GM18508 (cell line): ENCODE measurements around the gene RSPH10B2.
"Not testable (repeated sequence)": the region's sequence is repeated elsewhere in the genome, so short reads cannot be mapped to it uniquely, and the experiment has no call there.

ENCODE experiments used
- ATAC-seq: cut with Tn5 transposase; IDR thresholded peaks from one replicate; pipeline ENCODE4 v1.9.1; 2021; ENCODE audit warnings: moderate number of reproducible peaks; ENCODE audit not compliant: insufficient read depth, unreplicated experiment

Gene RSPH10B2

GRCh38 chr7:6781581-6781980 lies 27.7 kb downstream of the RSPH10B2 start:
- ATAC-seq, result not testable (repeated sequence)

GRCh38 chr7:6789353-6789752 lies 35.5 kb downstream of the RSPH10B2 start:
- ATAC-seq, result not testable (repeated sequence)

GRCh38 chr7:6792113-6792872 lies 38.4 kb downstream of the RSPH10B2 start:
- ATAC-seq, result not testable (repeated sequence)

- ATAC-seq, result not testable (repeated sequence)
These were observed 40.4 kb downstream of the RSPH10B2 start for GRCh38 chr7:6794276-6794675.

- not testable (repeated sequence) for ATAC-seq
These were observed 43.3 kb downstream of the RSPH10B2 start for GRCh38 chr7:6797218-6797617.

- not testable (repeated sequence) for ATAC-seq
These were observed 44.1 kb downstream of the RSPH10B2 start for GRCh38 chr7:6798047-6798446.

- not testable (repeated sequence) for ATAC-seq
These were observed 46.0 kb downstream of the RSPH10B2 start for GRCh38 chr7:6799887-6800286.

GRCh38 chr7:6800331-6800730 lies 46.4 kb downstream of the RSPH10B2 start:
- ATAC-seq, result not testable (repeated sequence)

- ATAC-seq, result not testable (repeated sequence)
These were observed 53.6 kb downstream of the RSPH10B2 start for GRCh38 chr7:6807393-6807918.

- not testable (repeated sequence) for ATAC-seq
These were observed 54.1 kb downstream of the RSPH10B2 start for GRCh38 chr7:6807959-6808358.

GRCh38 chr7:6813011-6813410 lies 59.1 kb downstream of the RSPH10B2 start:
- not testable (repeated sequence) for ATAC-seq

GRCh38 chr7:6815470-6815869 lies 61.6 kb downstream of the RSPH10B2 start:
- ATAC-seq, result not testable (repeated sequence)

GRCh38 chr7:6821622-6822021 lies 67.7 kb downstream of the RSPH10B2 start:
- not testable (repeated sequence) for ATAC-seq

- peak; percentile 25 for ATAC-seq
These were observed 71.6 kb downstream of the RSPH10B2 start for GRCh38 chr7:6825236-6826125.

GRCh38 chr7:6826151-6826550 lies 72.2 kb downstream of the RSPH10B2 start, which contains the start of gene CCZ1B:
TSS of gene CCZ1B (minus strand) at chr7:6826275. CDS start at chr7:6826197, 78 bp downstream.
- peak; percentile 96 for ATAC-seq

GRCh38 chr7:6827180-6827579 lies 73.3 kb downstream of the RSPH10B2 start:
- not testable (repeated sequence) for ATAC-seq

- ATAC-seq, result not testable (repeated sequence)
These were observed 75.7 kb downstream of the RSPH10B2 start for GRCh38 chr7:6829616-6830015.

- not testable (repeated sequence) for ATAC-seq
These were observed 76.1 kb downstream of the RSPH10B2 start for GRCh38 chr7:6830026-6830425.

- no peak for ATAC-seq
These were observed 77.3 kb downstream of the RSPH10B2 start for GRCh38 chr7:6831018-6831725.

GRCh38 chr7:6833636-6834035 lies 79.7 kb downstream of the RSPH10B2 start:
- no peak for ATAC-seq
